ENCODE measurements around the gene KLF12. TPM values are rescaled to one million over a fixed set of nuclear protein-coding genes. Genes with fewer than 3 reads are reported as not detected.

The KLF12 gene
- total RNA-seq, 1 donor from 2014 or later, result 25.3 TPM

- FAIRE-seq (no peak), DNase-seq (ENCODE audit: low read depth) (peak; percentile 48)
- Histone ChIP-seq H3K36me3 (ENCODE audit: insufficient read depth, low read length) (no peaks in the 10 kb centered on the region), H3K27me3 (ENCODE audit: insufficient read depth, low read length) (no peaks in the 10 kb centered on the region), H3K4me1 (ENCODE audit: insufficient read depth, low read length) (peaks cover 8% of the 10 kb centered on the region), H3K27ac (ENCODE audit: low read depth, low read length) (no peak overlapping the region), H3K4me3 (ENCODE audit: insufficient read depth, low read depth, low read length) (no peak overlapping the region), H2AFZ (ENCODE audit: low read depth, low read length) (no peak overlapping the region), H3K9ac (ENCODE audit: low read length) (no peak overlapping the region), H3K79me2 (ENCODE audit: insufficient read depth, low read length) (peaks cover 84% of the 10 kb centered on the region), H4K20me1 (ENCODE audit: insufficient read depth, low read length) (peaks cover 48% of the 10 kb centered on the region), H3K9me3 (ENCODE audit: insufficient read depth, low read depth, low read length) (no peaks in the 10 kb centered on the region), H3K4me2 (ENCODE audit: low read length) (peak overlapping the region; percentile 54)
- no peaks in the 10 kb centered on the region for H3K9me3 Mint-ChIP-seq (ENCODE audit: unreplicated experiment)
- H3K36me3 Mint-ChIP-seq (ENCODE audit: low read depth, unreplicated experiment), result peaks cover 3% of the 10 kb centered on the region
- no peak for TF ChIP-seq CTCF (IDR thresholded peaks at IDR 0.05; ENCODE audit: insufficient read depth, low read depth, low read length)
- TF ChIP-seq EZH2 (IDR thresholded peaks at IDR 0.05; ENCODE audit: insufficient read depth, low read length), result no peak
- no peak overlapping the region for H3K27ac Mint-ChIP-seq (ENCODE audit: unreplicated experiment)
- peaks cover 10% of the 10 kb centered on the region for H3K4me1 Mint-ChIP-seq (ENCODE audit: low read depth, unreplicated experiment)
- no peaks in the 10 kb centered on the region for H3K27me3 Mint-ChIP-seq (ENCODE audit: low read depth, unreplicated experiment)
- H3K4me3 Mint-ChIP-seq (ENCODE audit: unreplicated experiment), result no peak overlapping the region
These were observed 43.8 kb downstream of the KLF12 start for GRCh38 chr13:74090397-74090796.

- no peaks in the 10 kb centered on the region for H3K27me3 ChIP-seq (ENCODE audit: insufficient read depth, low read length)
- peaks cover 13% of the 10 kb centered on the region for H3K4me1 Mint-ChIP-seq (ENCODE audit: low read depth, unreplicated experiment)
- no peaks in the 10 kb centered on the region for H3K27me3 Mint-ChIP-seq (ENCODE audit: low read depth, unreplicated experiment)
- H3K9ac ChIP-seq (ENCODE audit: low read length), result no peak overlapping the region
- FAIRE-seq (no peak), DNase-seq (ENCODE audit: low read depth) (no peak)
- no peaks in the 10 kb centered on the region for H3K9me3 Mint-ChIP-seq (ENCODE audit: unreplicated experiment)
- TF ChIP-seq EZH2 (IDR thresholded peaks at IDR 0.05; ENCODE audit: insufficient read depth, low read length) (no peak), CTCF (IDR thresholded peaks at IDR 0.05; ENCODE audit: insufficient read depth, low read depth, low read length) (no peak)
- H3K9me3 ChIP-seq (ENCODE audit: insufficient read depth, low read depth, low read length), result no peaks in the 10 kb centered on the region
- peaks cover 63% of the 10 kb centered on the region for H4K20me1 ChIP-seq (ENCODE audit: insufficient read depth, low read length)
- no peak overlapping the region for H3K4me2 ChIP-seq (ENCODE audit: low read length)
- H3K4me3 Mint-ChIP-seq (ENCODE audit: unreplicated experiment), result no peak overlapping the region
- peaks cover 3% of the 10 kb centered on the region for H3K36me3 Mint-ChIP-seq (ENCODE audit: low read depth, unreplicated experiment)
- peaks cover 92% of the 10 kb centered on the region for H3K79me2 ChIP-seq (ENCODE audit: insufficient read depth, low read length)
- H3K27ac Mint-ChIP-seq (ENCODE audit: unreplicated experiment), result no peak overlapping the region
- no peak overlapping the region for H3K4me3 ChIP-seq (ENCODE audit: insufficient read depth, low read depth, low read length)
- no peaks in the 10 kb centered on the region for H3K36me3 ChIP-seq (ENCODE audit: insufficient read depth, low read length)
- no peak overlapping the region for H3K27ac ChIP-seq (ENCODE audit: low read depth, low read length)
- peaks cover 8% of the 10 kb centered on the region for H3K4me1 ChIP-seq (ENCODE audit: insufficient read depth, low read length)
- no peak overlapping the region for H2AFZ ChIP-seq (ENCODE audit: low read depth, low read length)
These were observed 46.8 kb downstream of the KLF12 start for GRCh38 chr13:74087357-74087756.
